ENCODE measurements around the gene LYPD3. TPM values are rescaled to one million over a fixed set of nuclear protein-coding genes. Genes with fewer than 3 reads are reported as not detected.

Gene LYPD3
- total and polyA plus RNA-seq, 2 donors (not counting 1 experiment from before 2014, with no cell fraction given), result 0.35 to 0.50 TPM

DNA sequence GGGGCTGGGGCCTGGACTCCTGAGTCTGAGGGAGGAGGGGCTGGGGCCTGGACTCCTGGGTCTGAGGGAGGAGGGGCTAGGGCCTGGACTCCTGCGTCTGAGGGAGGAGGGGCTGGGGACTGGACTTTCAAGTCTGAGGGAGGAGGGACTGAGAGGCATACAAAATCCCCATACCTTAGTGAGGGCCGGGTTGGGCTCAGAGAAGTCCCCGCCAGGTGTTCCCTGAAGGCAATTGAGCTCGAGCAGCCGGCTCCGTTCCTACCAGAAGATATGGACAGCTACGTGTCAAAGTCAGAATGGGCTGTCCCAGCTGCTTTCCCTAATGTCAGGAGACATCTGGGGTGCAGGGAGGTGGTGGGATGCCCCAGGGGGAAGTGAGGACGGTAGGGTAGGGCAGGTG is 29.7 kb upstream of the LYPD3 start:
- Histone ChIP-seq H3K27ac (ENCODE audit: insufficient read depth, low read length) (no peak overlapping the region), H3K4me1 (ENCODE audit: control insufficient read depth, extremely low read depth, insufficient read depth, low read length) (no peaks in the 10 kb centered on the region), H3K36me3 (ENCODE audit: control insufficient read depth, insufficient read depth, low read length) (peaks cover 6% of the 10 kb centered on the region), H3K4me2 (ENCODE audit: extremely low read depth, insufficient read depth, low read length) (no peak overlapping the region), H3K27me3 (ENCODE audit: control insufficient read depth, insufficient read depth, low read length) (no peaks in the 10 kb centered on the region), H4K20me1 (ENCODE audit: control insufficient read depth, extremely low read depth, insufficient read depth, low read length) (no peaks in the 10 kb centered on the region), H2AFZ (ENCODE audit: low read length) (no peak overlapping the region), H3K79me2 (ENCODE audit: control insufficient read depth, insufficient read depth, low read length) (no peaks in the 10 kb centered on the region), H3K9me3 (ENCODE audit: control insufficient read depth, insufficient read depth, low read depth, low read length) (no peaks in the 10 kb centered on the region), H3K4me3 (replicated peaks in 1 of 4; ENCODE audit: control extremely low read depth in 1 of 4, insufficient read depth in 1 of 4, low read depth in 3 of 4, low read length in 4 of 4) (no peak overlapping the region), H3K9ac (ENCODE audit: insufficient read depth, low read length) (no peak overlapping the region)
- no peak for DNase-seq (ENCODE audit: low read depth in 2 of 2)
- TF ChIP-seq, protein P1, sequence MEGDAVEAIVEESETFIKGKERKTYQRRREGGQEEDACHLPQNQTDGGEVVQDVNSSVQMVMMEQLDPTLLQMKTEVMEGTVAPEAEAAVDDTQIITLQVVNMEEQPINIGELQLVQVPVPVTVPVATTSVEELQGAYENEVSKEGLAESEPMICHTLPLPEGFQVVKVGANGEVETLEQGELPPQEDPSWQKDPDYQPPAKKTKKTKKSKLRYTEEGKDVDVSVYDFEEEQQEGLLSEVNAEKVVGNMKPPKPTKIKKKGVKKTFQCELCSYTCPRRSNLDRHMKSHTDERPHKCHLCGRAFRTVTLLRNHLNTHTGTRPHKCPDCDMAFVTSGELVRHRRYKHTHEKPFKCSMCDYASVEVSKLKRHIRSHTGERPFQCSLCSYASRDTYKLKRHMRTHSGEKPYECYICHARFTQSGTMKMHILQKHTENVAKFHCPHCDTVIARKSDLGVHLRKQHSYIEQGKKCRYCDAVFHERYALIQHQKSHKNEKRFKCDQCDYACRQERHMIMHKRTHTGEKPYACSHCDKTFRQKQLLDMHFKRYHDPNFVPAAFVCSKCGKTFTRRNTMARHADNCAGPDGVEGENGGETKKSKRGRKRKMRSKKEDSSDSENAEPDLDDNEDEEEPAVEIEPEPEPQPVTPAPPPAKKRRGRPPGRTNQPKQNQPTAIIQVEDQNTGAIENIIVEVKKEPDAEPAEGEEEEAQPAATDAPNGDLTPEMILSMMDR (conservative IDR thresholded peaks at IDR 0.05 in 1 of 2, IDR thresholded peaks at IDR 0.05 in 1 of 2; ENCODE audit: low read depth in 1 of 2, low read length in 2 of 2), result no peak
- no peak for TF ChIP-seq EZH2 (IDR thresholded peaks at IDR 0.05; ENCODE audit: low read length, missing control alignments)

DNA sequence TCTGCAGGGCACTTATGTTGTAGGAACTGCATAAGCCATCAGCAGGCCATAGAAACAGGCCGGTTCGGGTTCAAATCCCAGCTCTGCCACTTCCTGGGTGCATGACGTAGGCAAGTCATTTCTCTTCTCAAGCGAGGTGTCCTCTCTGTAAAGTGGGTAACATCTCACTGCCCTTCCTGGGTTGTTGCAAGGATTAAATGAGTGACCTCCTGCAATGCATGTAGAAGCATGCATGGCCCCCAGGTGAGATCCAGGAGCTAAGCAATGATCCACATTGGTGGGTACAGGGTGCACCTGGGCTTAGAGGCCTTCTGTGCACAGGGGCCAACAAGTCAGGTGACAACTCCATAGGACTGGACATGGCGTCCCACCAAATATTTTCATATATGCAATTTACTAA is 25.4 kb upstream of the LYPD3 start:
- Histone ChIP-seq H3K27me3 (ENCODE audit: control insufficient read depth, insufficient read depth, low read length) (no peaks in the 10 kb centered on the region), H3K36me3 (ENCODE audit: control insufficient read depth, insufficient read depth, low read length) (peaks cover 4% of the 10 kb centered on the region), H3K4me2 (ENCODE audit: extremely low read depth, insufficient read depth, low read length) (no peak overlapping the region), H4K20me1 (ENCODE audit: control insufficient read depth, extremely low read depth, insufficient read depth, low read length) (no peaks in the 10 kb centered on the region), H2AFZ (ENCODE audit: low read length) (no peak overlapping the region), H3K79me2 (ENCODE audit: control insufficient read depth, insufficient read depth, low read length) (no peaks in the 10 kb centered on the region), H3K9ac (ENCODE audit: insufficient read depth, low read length) (no peak overlapping the region), H3K9me3 (ENCODE audit: control insufficient read depth, insufficient read depth, low read depth, low read length) (no peaks in the 10 kb centered on the region), H3K4me3 (replicated peaks in 1 of 4; ENCODE audit: control extremely low read depth in 1 of 4, insufficient read depth in 1 of 4, low read depth in 3 of 4, low read length in 4 of 4) (no peak overlapping the region), H3K27ac (ENCODE audit: insufficient read depth, low read length) (no peak overlapping the region), H3K4me1 (ENCODE audit: control insufficient read depth, extremely low read depth, insufficient read depth, low read length) (no peaks in the 10 kb centered on the region)
- DNase-seq (ENCODE audit: low read depth in 2 of 2), result no peak
- TF ChIP-seq, protein P1 (conservative IDR thresholded peaks at IDR 0.05 in 1 of 2, IDR thresholded peaks at IDR 0.05 in 1 of 2; ENCODE audit: low read depth in 1 of 2, low read length in 2 of 2), result no peak
- TF ChIP-seq EZH2 (IDR thresholded peaks at IDR 0.05; ENCODE audit: low read length, missing control alignments), result no peak

DNA sequence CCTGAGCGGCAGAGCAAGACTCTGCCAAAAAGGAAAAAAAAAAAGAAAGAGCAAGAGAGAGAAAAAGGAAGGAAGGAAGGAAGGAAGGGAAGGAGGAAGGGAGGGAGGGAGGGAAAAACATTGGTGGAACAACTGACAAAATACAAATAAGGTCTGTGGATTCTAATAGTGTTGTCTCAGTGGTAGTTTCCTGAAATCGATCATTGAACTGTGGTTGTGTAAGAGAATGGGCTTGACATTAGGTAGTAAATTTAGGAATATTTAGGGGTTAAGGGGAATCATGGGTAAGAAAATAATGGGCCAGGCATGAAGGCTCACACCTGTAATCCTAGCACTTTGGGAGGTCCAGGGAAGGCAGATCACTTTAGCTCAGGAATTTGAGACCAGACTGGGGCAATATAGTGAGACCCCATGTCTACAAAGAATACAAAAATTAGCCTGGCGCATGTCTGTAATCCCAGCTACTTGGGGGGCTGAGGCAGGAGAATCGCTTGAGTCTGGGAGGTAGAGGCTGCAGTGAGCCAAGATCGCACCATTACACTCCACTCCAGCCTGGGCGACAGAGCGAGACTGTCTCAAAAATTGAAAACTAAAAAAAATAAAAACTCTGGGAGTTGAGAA is 24.7 kb upstream of the LYPD3 start:
- no peak overlapping the region for H2AFZ ChIP-seq (ENCODE audit: low read length)
- H3K4me1 ChIP-seq (ENCODE audit: control insufficient read depth, extremely low read depth, insufficient read depth, low read length), result no peaks in the 10 kb centered on the region
- H3K27ac ChIP-seq (ENCODE audit: insufficient read depth, low read length), result no peak overlapping the region
- H3K27me3 ChIP-seq (ENCODE audit: control insufficient read depth, insufficient read depth, low read length), result no peaks in the 10 kb centered on the region
- H3K4me3 ChIP-seq (replicated peaks in 1 of 4; ENCODE audit: control extremely low read depth in 1 of 4, insufficient read depth in 1 of 4, low read depth in 3 of 4, low read length in 4 of 4), result no peak overlapping the region
- H3K79me2 ChIP-seq (ENCODE audit: control insufficient read depth, insufficient read depth, low read length), result no peaks in the 10 kb centered on the region
- no peaks in the 10 kb centered on the region for H4K20me1 ChIP-seq (ENCODE audit: control insufficient read depth, extremely low read depth, insufficient read depth, low read length)
- H3K4me2 ChIP-seq (ENCODE audit: extremely low read depth, insufficient read depth, low read length), result no peak overlapping the region
- TF ChIP-seq, protein P1 (conservative IDR thresholded peaks at IDR 0.05 in 1 of 2, IDR thresholded peaks at IDR 0.05 in 1 of 2; ENCODE audit: low read depth in 1 of 2, low read length in 2 of 2), result no peak
- TF ChIP-seq EZH2 (IDR thresholded peaks at IDR 0.05; ENCODE audit: low read length, missing control alignments), result no peak
- peaks cover under 1% of the 10 kb centered on the region for H3K36me3 ChIP-seq (ENCODE audit: control insufficient read depth, insufficient read depth, low read length)
- no peak for DNase-seq (ENCODE audit: low read depth in 2 of 2)
- H3K9me3 ChIP-seq (ENCODE audit: control insufficient read depth, insufficient read depth, low read depth, low read length), result no peaks in the 10 kb centered on the region
- no peak overlapping the region for H3K9ac ChIP-seq (ENCODE audit: insufficient read depth, low read length)

All from fibroblast of lung (primary cell).